ENCODE data around the gene BTF3L4.

Gene BTF3L4

DNA sequence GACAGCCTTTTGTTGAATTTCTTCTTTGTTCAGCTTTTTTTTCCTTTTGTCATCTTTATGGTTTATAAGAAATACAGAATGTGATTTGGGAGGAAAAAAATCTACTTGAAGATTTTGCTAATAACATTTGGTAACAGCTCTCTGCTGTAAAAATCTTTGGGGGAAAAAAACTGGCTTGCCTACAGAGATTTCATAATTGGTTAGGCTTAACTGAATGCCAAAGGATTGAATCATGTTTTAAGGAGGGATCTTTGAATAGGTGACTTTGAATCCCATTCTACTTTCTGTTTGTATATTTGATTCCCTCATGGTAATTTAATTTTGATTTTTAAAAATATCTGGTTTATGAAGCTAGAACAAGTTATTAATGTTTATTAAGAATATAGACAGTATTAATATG, 3.2 kb downstream of the BTF3L4 start:
- Histone ChIP-seq H3K9me2 (replicated peaks; ENCODE audit: insufficient read depth, low read length) (no peaks in the 10 kb centered on the region), H3K4me3 (ENCODE audit: low read length) (no peak overlapping the region), H3K9me3 (replicated peaks; ENCODE audit: insufficient read depth, low read length) (no peaks in the 10 kb centered on the region), H3K4me1 (ENCODE audit: low read length) (peaks cover 16% of the 10 kb centered on the region), H3K79me2 (ENCODE audit: low read length) (peaks cover 83% of the 10 kb centered on the region), H4K20me1 (ENCODE audit: insufficient read depth, low read length) (peaks cover 4% of the 10 kb centered on the region; the same call in 1 of the 2 replicates), H2AFZ (ENCODE audit: low read length) (no peak overlapping the region), H3K9ac (ENCODE audit: low read length) (no peak overlapping the region), H3K4me2 (ENCODE audit: low read depth, low read length) (no peak overlapping the region), H3K27ac (ENCODE audit: low read length) (no peak overlapping the region), H3K27me3 (replicated peaks; ENCODE audit: insufficient read depth, low read length) (no peaks in the 10 kb centered on the region), H3F3A (ENCODE audit: insufficient read depth, low read length) (peaks cover 13% of the 10 kb centered on the region), H3K36me3 (replicated peaks; ENCODE audit: insufficient read depth, low read length) (no peaks in the 10 kb centered on the region; the same call in 1 of the 2 replicates)
- TF ChIP-seq EZH2 (optimal IDR thresholded peaks at IDR 0.05; ENCODE audit: low read depth, low read length) (no peak), CTCF (IDR thresholded peaks at IDR 0.05; ENCODE audit: low read length) (no peak), EZH2phosphoT487 (IDR thresholded peaks at IDR 0.05; ENCODE audit: low read length) (no peak)
- no peak for DNase-seq

- H3K4me3 ChIP-seq (ENCODE audit: low read length), result no peak overlapping the region
- no peak overlapping the region for H3K27ac ChIP-seq (ENCODE audit: low read length)
- H3K4me2 ChIP-seq (ENCODE audit: low read depth, low read length), result no peak overlapping the region
These were observed 3.8 kb downstream of the BTF3L4 start for GRCh38 chr1:52059888-52060287.

GRCh38 chr1:52060822-52061221, 4.7 kb downstream of the BTF3L4 start:
- peaks cover 4% of the 10 kb centered on the region; the same call in 1 of the 2 replicates for H4K20me1 ChIP-seq (ENCODE audit: insufficient read depth, low read length)
- no peak for DNase-seq
- H2AFZ ChIP-seq (ENCODE audit: low read length), result no peak overlapping the region
- H3K4me3 ChIP-seq (ENCODE audit: low read length), result no peak overlapping the region
- H3K27ac ChIP-seq (ENCODE audit: low read length), result no peak overlapping the region
- no peaks in the 10 kb centered on the region for H3K9me2 ChIP-seq (replicated peaks; ENCODE audit: insufficient read depth, low read length)
- H3K36me3 ChIP-seq (replicated peaks; ENCODE audit: insufficient read depth, low read length), result no peaks in the 10 kb centered on the region; the same call in 1 of the 2 replicates
- H3K27me3 ChIP-seq (replicated peaks; ENCODE audit: insufficient read depth, low read length), result no peaks in the 10 kb centered on the region
- H3K79me2 ChIP-seq (ENCODE audit: low read length), result peaks cover 80% of the 10 kb centered on the region
- H3K4me2 ChIP-seq (ENCODE audit: low read depth, low read length), result no peak overlapping the region
- peaks cover 16% of the 10 kb centered on the region for H3K4me1 ChIP-seq (ENCODE audit: low read length)
- no peak for TF ChIP-seq EZH2 (optimal IDR thresholded peaks at IDR 0.05; ENCODE audit: low read depth, low read length)
- no peak for TF ChIP-seq EZH2phosphoT487 (IDR thresholded peaks at IDR 0.05; ENCODE audit: low read length)
- TF ChIP-seq CTCF (IDR thresholded peaks at IDR 0.05; ENCODE audit: low read length), result no peak
- H3F3A ChIP-seq (ENCODE audit: insufficient read depth, low read length), result peaks cover 4% of the 10 kb centered on the region; the same call in 1 of the 2 replicates
- no peak overlapping the region for H3K9ac ChIP-seq (ENCODE audit: low read length)
- H3K9me3 ChIP-seq (replicated peaks; ENCODE audit: insufficient read depth, low read length), result no peaks in the 10 kb centered on the region

More at GRCh38 chr1:52059888-52060287, 3.8 kb downstream of the BTF3L4 start:
- Histone ChIP-seq H2AFZ (ENCODE audit: low read length) (no peak overlapping the region), H3K4me1 (ENCODE audit: low read length) (peaks cover 16% of the 10 kb centered on the region), H3K27me3 (replicated peaks; ENCODE audit: insufficient read depth, low read length) (no peaks in the 10 kb centered on the region), H3F3A (ENCODE audit: insufficient read depth, low read length) (peaks cover 13% of the 10 kb centered on the region), H3K9me3 (replicated peaks; ENCODE audit: insufficient read depth, low read length) (no peaks in the 10 kb centered on the region), H3K9me2 (replicated peaks; ENCODE audit: insufficient read depth, low read length) (no peaks in the 10 kb centered on the region), H3K9ac (ENCODE audit: low read length) (no peak overlapping the region), H3K79me2 (ENCODE audit: low read length) (peaks cover 82% of the 10 kb centered on the region), H3K36me3 (replicated peaks; ENCODE audit: insufficient read depth, low read length) (no peaks in the 10 kb centered on the region; the same call in 1 of the 2 replicates), H4K20me1 (ENCODE audit: insufficient read depth, low read length) (peaks cover 4% of the 10 kb centered on the region; the same call in 1 of the 2 replicates)
- TF ChIP-seq EZH2 (optimal IDR thresholded peaks at IDR 0.05; ENCODE audit: low read depth, low read length) (no peak), CTCF (IDR thresholded peaks at IDR 0.05; ENCODE audit: low read length) (no peak), EZH2phosphoT487 (IDR thresholded peaks at IDR 0.05; ENCODE audit: low read length) (no peak)
- no peak for DNase-seq

All from MM.1S (cell line).